ENCODE measurements around the gene BAHCC1.

Gene BAHCC1

DNA sequence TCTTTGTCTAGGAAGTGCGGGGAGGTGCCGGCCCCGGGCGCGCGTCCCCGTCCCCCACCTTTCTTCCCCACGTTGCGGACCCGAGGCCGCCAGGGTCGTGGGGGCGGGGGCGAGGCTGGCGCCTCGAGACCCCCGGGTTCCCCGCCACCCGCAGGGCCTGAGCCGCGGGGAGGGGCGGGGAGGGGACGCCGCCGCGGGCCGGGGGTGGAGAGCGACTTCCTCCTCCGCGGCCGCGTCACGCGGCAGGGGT is 119.2 kb downstream of the BAHCC1 start:
- no peak for DNase-seq (ENCODE audit: low read depth)
- TF ChIP-seq, protein P1, sequence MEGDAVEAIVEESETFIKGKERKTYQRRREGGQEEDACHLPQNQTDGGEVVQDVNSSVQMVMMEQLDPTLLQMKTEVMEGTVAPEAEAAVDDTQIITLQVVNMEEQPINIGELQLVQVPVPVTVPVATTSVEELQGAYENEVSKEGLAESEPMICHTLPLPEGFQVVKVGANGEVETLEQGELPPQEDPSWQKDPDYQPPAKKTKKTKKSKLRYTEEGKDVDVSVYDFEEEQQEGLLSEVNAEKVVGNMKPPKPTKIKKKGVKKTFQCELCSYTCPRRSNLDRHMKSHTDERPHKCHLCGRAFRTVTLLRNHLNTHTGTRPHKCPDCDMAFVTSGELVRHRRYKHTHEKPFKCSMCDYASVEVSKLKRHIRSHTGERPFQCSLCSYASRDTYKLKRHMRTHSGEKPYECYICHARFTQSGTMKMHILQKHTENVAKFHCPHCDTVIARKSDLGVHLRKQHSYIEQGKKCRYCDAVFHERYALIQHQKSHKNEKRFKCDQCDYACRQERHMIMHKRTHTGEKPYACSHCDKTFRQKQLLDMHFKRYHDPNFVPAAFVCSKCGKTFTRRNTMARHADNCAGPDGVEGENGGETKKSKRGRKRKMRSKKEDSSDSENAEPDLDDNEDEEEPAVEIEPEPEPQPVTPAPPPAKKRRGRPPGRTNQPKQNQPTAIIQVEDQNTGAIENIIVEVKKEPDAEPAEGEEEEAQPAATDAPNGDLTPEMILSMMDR (IDR thresholded peaks at IDR 0.05; ENCODE audit: control insufficient read depth, extremely low read depth, insufficient read depth): no peak
- no peak overlapping the region for H3K4me3 ChIP-seq (ENCODE audit: low read depth, low read length)

DNA sequence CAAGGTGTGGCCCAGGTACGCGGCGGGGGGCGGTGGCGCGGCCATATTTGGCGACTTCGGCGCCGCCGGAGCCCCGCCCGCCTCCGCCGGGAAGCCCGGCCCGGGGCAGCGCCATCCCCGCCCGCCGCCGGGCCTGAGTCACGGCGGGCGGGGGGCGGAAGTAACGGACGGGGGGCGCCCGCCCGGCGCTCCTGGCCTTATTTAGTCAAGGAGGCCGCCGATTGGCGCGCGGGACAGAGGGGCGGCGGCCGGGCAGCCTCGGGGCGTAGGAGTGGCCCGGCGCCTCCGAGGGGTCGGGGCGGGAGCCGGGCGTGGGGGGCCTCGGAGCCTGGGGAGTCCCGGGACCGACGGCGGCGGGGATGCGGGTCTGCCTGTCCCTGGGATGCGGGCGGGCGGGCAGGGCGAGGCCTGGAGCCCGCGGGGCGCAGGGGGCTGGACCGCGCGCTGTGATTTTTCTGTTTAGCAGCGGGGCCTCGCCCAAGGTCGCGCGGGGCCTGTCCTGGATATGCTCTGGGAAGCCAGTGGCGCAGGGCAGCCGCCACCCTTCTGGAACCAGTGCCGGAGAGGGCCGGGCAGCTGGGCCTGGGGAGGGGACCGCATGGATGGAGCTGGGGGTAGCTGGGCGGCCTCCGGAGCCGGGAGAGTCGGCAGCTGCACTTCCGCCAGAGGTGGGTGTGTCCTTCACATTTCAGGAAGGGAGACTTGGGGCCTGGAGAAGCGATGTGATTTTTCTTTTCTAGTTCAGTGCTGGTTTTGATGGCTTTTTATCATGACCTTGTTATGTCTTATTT is 119.7 kb downstream of the BAHCC1 start:
- no peak overlapping the region for H3K4me3 ChIP-seq (ENCODE audit: low read depth, low read length)
- DNase-seq (ENCODE audit: low read depth): no peak
- TF ChIP-seq, protein P1 (IDR thresholded peaks at IDR 0.05; ENCODE audit: control insufficient read depth, extremely low read depth, insufficient read depth): no peak

DNA sequence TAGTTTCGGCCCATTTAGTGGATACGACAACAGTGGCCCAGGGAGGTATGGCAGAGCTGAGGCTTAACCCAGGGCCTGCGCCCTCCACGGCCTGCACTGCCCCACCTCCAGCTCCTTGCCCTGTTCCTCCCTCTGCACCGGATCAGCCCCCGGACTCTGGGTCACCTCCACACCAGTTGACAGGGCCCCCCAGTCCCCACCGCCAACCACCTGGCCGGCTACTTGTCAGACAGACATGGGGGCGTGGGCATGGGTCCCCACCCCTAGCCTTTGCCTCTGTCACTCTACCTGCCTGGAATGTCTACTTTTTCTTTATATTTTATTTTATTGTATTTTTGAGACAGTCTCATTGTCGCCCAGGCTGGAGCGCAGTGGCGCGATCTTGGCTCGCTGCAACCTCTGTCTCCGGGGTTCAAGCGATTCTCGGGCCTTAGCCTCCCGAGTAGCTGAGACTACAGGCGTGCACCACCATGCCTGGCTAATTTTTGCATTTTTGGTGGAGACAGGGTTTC is 120.3 kb downstream of the BAHCC1 start:
- no peak for DNase-seq (ENCODE audit: low read depth)
- H3K4me3 ChIP-seq (ENCODE audit: low read depth, low read length): no peak overlapping the region
- TF ChIP-seq, protein P1 (IDR thresholded peaks at IDR 0.05; ENCODE audit: control insufficient read depth, extremely low read depth, insufficient read depth): no peak

Data from LNCaP clone FGC (cell line).